ENCODE data around the gene AGBL1.

Gene AGBL1

DNA sequence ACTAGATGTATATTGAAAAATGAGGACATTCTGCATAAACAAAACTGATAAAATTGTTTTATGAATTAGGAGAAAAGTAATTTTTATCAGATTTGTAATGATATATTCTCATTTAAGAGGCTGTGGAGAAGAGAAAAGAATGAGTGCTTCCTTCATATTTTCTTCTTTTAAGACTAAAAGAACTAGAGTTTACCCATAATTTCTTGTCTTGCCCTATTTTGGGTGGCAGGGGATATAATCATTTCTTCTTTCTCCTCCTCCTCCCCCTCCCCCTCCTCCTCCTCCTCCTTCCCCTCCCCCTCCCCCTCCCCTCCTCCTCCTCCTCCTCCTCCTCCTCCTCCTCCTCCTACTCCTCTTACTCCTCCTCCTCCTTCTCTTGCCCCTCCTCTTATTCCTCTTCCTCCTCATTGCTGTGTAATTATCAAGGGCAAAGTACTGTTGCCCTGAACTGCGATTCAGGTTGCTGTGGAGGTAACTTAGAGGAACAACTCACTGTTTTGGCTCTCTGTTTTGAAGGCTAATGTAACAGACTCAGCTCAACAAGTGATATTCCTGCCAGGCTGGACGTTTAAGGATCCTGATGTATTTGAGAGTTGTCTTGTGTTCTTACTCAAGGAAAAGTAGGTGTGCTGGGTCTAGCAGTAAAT is 555.4 kb downstream of the AGBL1 start:
- TF ChIP-seq, protein P1, sequence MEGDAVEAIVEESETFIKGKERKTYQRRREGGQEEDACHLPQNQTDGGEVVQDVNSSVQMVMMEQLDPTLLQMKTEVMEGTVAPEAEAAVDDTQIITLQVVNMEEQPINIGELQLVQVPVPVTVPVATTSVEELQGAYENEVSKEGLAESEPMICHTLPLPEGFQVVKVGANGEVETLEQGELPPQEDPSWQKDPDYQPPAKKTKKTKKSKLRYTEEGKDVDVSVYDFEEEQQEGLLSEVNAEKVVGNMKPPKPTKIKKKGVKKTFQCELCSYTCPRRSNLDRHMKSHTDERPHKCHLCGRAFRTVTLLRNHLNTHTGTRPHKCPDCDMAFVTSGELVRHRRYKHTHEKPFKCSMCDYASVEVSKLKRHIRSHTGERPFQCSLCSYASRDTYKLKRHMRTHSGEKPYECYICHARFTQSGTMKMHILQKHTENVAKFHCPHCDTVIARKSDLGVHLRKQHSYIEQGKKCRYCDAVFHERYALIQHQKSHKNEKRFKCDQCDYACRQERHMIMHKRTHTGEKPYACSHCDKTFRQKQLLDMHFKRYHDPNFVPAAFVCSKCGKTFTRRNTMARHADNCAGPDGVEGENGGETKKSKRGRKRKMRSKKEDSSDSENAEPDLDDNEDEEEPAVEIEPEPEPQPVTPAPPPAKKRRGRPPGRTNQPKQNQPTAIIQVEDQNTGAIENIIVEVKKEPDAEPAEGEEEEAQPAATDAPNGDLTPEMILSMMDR (IDR thresholded peaks at IDR 0.05; ENCODE audit: low read depth, low read length), result no peak
- DNase-seq (ENCODE audit: low read depth in 2 of 2), result no peak
- H3K4me3 ChIP-seq (replicated peaks in 1 of 2; ENCODE audit: low read depth in 2 of 2, low read length in 2 of 2), result no peak overlapping the region

GRCh38 chr15:86644339-86644738 is 564.7 kb downstream of the AGBL1 start:
- no peak overlapping the region for H3K4me3 ChIP-seq (replicated peaks in 1 of 2; ENCODE audit: low read depth in 2 of 2, low read length in 2 of 2)
- DNase-seq (ENCODE audit: low read depth in 2 of 2), result no peak
- TF ChIP-seq, protein P1 (IDR thresholded peaks at IDR 0.05; ENCODE audit: low read depth, low read length), result no peak

GRCh38 chr15:86645925-86646500 is 566.3 kb downstream of the AGBL1 start:
- no peak for DNase-seq (ENCODE audit: low read depth in 2 of 2)
- TF ChIP-seq, protein P1 (IDR thresholded peaks at IDR 0.05; ENCODE audit: low read depth, low read length), result no peak
- no peak overlapping the region for H3K4me3 ChIP-seq (replicated peaks in 1 of 2; ENCODE audit: low read depth in 2 of 2, low read length in 2 of 2)

DNA sequence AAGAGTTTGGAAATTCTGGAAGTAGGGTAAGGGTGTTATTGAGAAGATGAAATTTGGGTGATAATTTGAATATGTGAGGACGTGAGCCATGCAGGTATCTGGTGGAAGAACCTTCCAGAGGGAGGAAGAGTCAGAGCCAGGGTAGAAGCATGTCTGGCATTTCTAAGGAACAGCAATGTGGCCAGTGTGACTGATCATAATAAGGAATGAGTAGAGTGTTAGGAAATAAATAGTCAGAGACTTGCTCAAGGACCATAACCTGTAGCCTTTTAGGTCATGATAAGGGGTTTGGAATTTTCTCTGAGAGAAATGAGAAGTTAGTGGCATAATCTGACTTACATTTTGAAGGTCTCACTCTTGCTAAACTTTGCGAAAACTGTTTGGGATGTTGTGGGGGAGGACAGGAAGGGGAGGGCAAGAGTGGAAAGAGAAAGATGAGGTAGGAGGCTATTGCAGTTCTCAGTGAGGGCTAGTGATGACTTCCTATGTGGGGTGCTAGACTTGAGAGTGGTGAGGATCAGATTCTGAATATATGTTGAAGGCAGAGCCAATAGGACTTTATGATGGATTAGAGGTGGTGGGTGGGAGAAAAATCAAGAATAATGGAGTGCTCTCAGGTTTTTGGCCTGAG is 568.3 kb downstream of the AGBL1 start:
- no peak for DNase-seq (ENCODE audit: low read depth in 2 of 2)
- H3K4me3 ChIP-seq (replicated peaks in 1 of 2; ENCODE audit: low read depth in 2 of 2, low read length in 2 of 2), result no peak overlapping the region
- TF ChIP-seq, protein P1 (IDR thresholded peaks at IDR 0.05; ENCODE audit: low read depth, low read length), result no peak

DNA sequence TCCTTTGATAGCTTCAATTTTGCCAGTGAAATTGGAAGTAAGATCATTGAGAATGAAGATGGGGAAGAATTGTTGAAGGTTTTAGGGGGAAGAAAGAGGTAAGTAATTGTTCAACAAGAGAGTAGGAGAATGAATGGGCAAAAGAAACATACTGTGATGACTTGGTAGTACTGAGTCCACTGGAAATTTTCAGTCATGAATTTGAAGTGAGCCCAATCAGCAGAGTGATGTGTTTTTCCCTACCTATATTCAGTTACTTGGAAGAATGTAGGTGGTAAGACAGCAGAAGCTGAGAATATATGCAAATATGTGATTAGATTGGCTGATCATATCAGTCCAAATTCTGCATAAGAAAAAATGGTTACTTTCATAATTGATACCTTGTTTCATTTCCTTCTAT is 569.6 kb downstream of the AGBL1 start:
- no peak overlapping the region for H3K4me3 ChIP-seq (replicated peaks in 1 of 2; ENCODE audit: low read depth in 2 of 2, low read length in 2 of 2)
- TF ChIP-seq, protein P1 (IDR thresholded peaks at IDR 0.05; ENCODE audit: low read depth, low read length), result no peak
- DNase-seq (ENCODE audit: low read depth in 2 of 2), result no peak

DNA sequence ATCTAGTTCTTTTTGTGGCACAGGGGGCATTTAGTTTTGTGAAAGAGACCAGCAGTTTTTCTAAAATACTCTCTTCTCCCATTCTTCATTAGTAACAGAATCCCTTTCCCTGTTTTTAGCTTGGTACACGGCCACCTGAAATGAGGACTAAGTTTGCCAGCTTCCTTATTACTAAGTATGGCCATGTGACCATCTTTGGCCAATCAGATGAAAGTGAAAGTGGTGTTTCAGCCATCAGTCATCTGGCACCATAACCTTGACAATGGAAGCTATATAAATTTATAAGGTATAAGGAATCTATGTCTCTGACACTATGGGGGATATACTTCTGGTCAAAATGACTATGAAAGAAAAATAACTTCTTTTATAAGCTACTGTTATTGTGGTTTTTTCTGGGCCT is 570.4 kb downstream of the AGBL1 start:
- H3K4me3 ChIP-seq (replicated peaks in 1 of 2; ENCODE audit: low read depth in 2 of 2, low read length in 2 of 2), result no peak overlapping the region
- TF ChIP-seq, protein P1 (IDR thresholded peaks at IDR 0.05; ENCODE audit: low read depth, low read length), result no peak
- DNase-seq (ENCODE audit: low read depth in 2 of 2), result no peak
